NCI-H82 treated with DMSO at 0.1 percent for 48 hours (cell line): ENCODE measurements around the gene ABCC8.

Experiments used
- DNase-seq: peaks from one replicate; lab custom pipeline; 2025; ENCODE audit not compliant: unreplicated experiment; lab: John Stamatoyannopoulos, UW

Gene ABCC8

GRCh38 chr11:17473071-17473744 is 3.4 kb downstream of the ABCC8 start:
- DNase-seq, result peak; percentile 83

- peak; percentile 28 for DNase-seq
These were observed 4.2 kb downstream of the ABCC8 start for GRCh38 chr11:17472467-17472866.

GRCh38 chr11:17471501-17471900 is 5.1 kb downstream of the ABCC8 start:
- no peak for DNase-seq

GRCh38 chr11:17469998-17470397 is 6.6 kb downstream of the ABCC8 start:
- DNase-seq, result no peak

GRCh38 chr11:17468122-17468521 is 8.5 kb downstream of the ABCC8 start:
- DNase-seq, result no peak

- DNase-seq, result no peak
These were observed 13.0 kb downstream of the ABCC8 start for GRCh38 chr11:17463546-17464174.

- no peak for DNase-seq
These were observed 13.7 kb downstream of the ABCC8 start for GRCh38 chr11:17462940-17463339.

- no peak for DNase-seq
These were observed 16.2 kb downstream of the ABCC8 start for GRCh38 chr11:17460406-17460805.

- no peak for DNase-seq
These were observed 17.3 kb downstream of the ABCC8 start for GRCh38 chr11:17459236-17459896.

GRCh38 chr11:17458268-17458667 is 18.4 kb downstream of the ABCC8 start:
- no peak for DNase-seq

- no peak for DNase-seq
These were observed 19.1 kb downstream of the ABCC8 start for GRCh38 chr11:17457396-17458173.

- DNase-seq, result no peak
These were observed 24.0 kb downstream of the ABCC8 start for GRCh38 chr11:17452668-17453067.

- no peak for DNase-seq
These were observed 27.5 kb downstream of the ABCC8 start for GRCh38 chr11:17449158-17449557.

GRCh38 chr11:17446482-17446881 is 30.2 kb downstream of the ABCC8 start:
- no peak for DNase-seq

GRCh38 chr11:17445240-17445795 is 31.3 kb downstream of the ABCC8 start:
- DNase-seq, result no peak

- DNase-seq, result peak; percentile 54
These were observed 32.5 kb downstream of the ABCC8 start for GRCh38 chr11:17443926-17444690.

GRCh38 chr11:17443423-17443822 is 33.2 kb downstream of the ABCC8 start:
- no peak for DNase-seq

GRCh38 chr11:17443000-17443399 is 33.6 kb downstream of the ABCC8 start:
- DNase-seq, result no peak

GRCh38 chr11:17439316-17439782 is 37.3 kb downstream of the ABCC8 start:
- DNase-seq, result no peak

GRCh38 chr11:17437366-17437765 is 39.3 kb downstream of the ABCC8 start:
- DNase-seq, result no peak
